Mesothelial cell of epicardium (in vitro differentiated cells): ENCODE results near the gene IL1RN. TPM values are rescaled to one million over a fixed set of nuclear protein-coding genes. Genes with fewer than 3 reads are reported as not detected.
"Not testable (repeated sequence)": the region's sequence is repeated elsewhere in the genome, so short reads cannot be mapped to it uniquely, and the experiment has no call there.

ENCODE experiments used
- DNase-seq, 2 experiments: peaks; one replicate each; pipeline ENCODE4 v3.0.0; 2021; ENCODE audit warnings: low spot score in 2 of 2; ENCODE audit not compliant: unreplicated experiment in 2 of 2
- H3K27ac Mint-ChIP-seq: 2 replicates; pipeline ENCODE4 v1.8.0; 2021; ENCODE audit warnings: mixed read lengths
- H3K27me3 Mint-ChIP-seq: 2 replicates; pipeline ENCODE4 v1.8.0; 2021; ENCODE audit warnings: low read depth, mixed read lengths
- H3K36me3 Mint-ChIP-seq: 2 replicates; pipeline ENCODE4 v1.8.0; 2021; ENCODE audit warnings: mixed read lengths
- H3K4me1 Mint-ChIP-seq: 2 replicates; pipeline ENCODE4 v1.8.0; 2021; ENCODE audit warnings: mixed read lengths
- H3K4me3 Mint-ChIP-seq: 2 replicates; pipeline ENCODE4 v1.8.0; 2021; ENCODE audit warnings: mild to moderate bottlenecking, moderate library complexity, mixed read lengths
- H3K9me3 Mint-ChIP-seq: 2 replicates; pipeline ENCODE4 v1.8.0; 2021; ENCODE audit warnings: mixed read lengths
- total RNA-seq: library from RNA; stranded (reverse); gene quantifications from 3 replicates; pipeline ENCODE4 v1.2.1, GENCODE V29; 2021
- TF ChIP-seq, protein P1 (sequence below): fragments of 200-600 bp; sonication (generic); IDR thresholded peaks from one replicate; pipeline ENCODE4 v1.5.0; 2021; ENCODE audit warnings: antibody characterized with exemption; ENCODE audit not compliant: unreplicated experiment

IL1RN gene
- total RNA-seq, 1 donor from 2014 or later = not detected

DNA sequence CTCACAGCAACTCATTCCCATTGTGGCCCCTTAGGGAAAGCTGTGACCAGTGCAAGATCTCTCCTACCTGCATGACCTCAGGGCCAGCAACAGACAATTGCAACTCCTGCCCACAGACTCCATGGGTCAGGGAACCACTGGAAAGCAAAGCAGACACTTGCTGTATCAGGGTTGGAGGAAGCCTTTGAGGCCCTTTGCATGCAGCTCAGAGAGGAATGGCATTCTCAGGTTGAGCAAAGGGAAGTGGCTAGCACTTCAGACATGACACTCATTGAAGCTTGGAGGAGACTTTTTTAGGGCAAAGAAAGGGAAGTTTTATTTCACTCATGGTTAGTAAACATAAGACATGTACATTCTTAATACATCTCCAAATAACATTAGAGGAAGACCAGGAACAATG, 37.5 kb upstream of the IL1RN start:
- Mint-ChIP-seq H3K27ac (no peak overlapping the region), H3K4me1 (no peaks in the 10 kb centered on the region), H3K36me3 (no peaks in the 10 kb centered on the region), H3K27me3 (peaks cover 26% of the 10 kb centered on the region), H3K4me3 (no peak overlapping the region), H3K9me3 (peaks cover under 1% of the 10 kb centered on the region)
- TF ChIP-seq, protein P1, sequence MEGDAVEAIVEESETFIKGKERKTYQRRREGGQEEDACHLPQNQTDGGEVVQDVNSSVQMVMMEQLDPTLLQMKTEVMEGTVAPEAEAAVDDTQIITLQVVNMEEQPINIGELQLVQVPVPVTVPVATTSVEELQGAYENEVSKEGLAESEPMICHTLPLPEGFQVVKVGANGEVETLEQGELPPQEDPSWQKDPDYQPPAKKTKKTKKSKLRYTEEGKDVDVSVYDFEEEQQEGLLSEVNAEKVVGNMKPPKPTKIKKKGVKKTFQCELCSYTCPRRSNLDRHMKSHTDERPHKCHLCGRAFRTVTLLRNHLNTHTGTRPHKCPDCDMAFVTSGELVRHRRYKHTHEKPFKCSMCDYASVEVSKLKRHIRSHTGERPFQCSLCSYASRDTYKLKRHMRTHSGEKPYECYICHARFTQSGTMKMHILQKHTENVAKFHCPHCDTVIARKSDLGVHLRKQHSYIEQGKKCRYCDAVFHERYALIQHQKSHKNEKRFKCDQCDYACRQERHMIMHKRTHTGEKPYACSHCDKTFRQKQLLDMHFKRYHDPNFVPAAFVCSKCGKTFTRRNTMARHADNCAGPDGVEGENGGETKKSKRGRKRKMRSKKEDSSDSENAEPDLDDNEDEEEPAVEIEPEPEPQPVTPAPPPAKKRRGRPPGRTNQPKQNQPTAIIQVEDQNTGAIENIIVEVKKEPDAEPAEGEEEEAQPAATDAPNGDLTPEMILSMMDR = no peak
- DNase-seq = no peak

DNA sequence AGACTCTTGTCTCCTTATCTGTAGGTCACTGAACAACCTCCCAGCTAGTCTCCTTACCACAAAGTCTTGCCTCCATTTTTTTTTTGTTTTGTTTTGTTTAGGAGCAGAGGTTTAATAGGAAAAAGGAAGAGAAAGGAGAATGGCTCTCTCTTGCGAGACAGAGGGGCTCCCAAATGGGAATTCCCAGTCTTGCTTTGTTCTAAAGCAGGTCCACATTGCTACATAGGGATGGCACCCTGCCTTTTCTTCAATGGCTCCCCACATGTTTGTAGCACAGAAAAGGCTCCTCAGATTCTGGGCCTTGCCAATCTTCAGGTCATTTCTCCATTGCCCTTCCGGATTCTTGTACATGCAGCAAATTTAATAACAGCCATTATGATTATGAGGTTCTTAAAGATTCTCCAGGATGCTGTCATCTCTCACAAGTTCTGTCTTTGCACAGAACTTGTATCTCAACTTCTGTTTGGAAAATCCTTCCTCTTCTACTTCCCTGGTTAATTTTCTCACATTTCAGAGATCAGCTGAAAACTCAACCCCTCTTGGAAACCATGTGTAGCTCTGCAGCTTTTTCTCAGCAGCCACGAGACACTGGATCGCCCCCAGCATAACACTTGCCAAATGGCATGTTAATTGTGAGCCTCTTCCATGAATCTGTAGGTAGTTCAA, 36.0 kb upstream of the IL1RN start:
- Mint-ChIP-seq H3K36me3 (no peaks in the 10 kb centered on the region), H3K9me3 (peaks cover 7% of the 10 kb centered on the region), H3K27me3 (peaks cover 23% of the 10 kb centered on the region), H3K27ac (no peak overlapping the region), H3K4me1 (no peaks in the 10 kb centered on the region), H3K4me3 (no peak overlapping the region)
- TF ChIP-seq, protein P1 = no peak
- no peak for DNase-seq

DNA sequence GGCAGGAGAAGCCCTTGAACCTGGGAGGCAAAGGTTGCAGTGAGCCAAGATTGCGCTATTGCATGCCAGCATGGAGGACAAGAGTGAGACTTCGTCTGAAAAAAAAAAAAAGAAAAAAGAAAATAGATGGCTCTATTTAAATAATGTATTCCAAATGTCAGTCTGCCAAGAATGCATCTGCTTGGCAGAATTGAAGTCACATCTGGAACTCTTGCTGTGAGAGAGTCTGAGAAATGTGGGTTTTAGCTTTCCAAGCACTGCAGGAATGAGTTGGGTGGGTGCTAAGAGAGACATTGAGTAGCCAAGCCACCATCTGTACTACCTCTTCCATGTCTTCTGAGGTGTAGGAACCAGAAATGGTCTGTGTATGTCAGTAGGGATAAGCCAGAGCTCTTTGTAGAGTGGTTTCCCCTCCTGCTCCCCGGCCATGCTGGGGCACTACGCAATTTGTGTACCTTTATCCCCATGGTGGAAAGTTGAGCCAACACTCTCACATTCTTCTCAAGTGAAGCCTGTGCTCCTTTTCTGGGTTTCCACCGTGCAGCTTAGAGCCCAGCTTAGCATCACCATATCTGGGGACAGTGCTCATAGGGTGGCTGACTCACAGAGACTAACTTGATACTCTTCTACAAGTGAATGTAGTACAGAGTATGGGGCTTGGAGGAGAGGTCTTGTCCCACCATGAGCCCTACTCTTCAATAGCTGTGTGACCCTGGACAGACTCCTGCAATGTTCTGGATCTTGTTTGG, 34.4 kb upstream of the IL1RN start:
- no peak overlapping the region for H3K27ac Mint-ChIP-seq
- H3K9me3 Mint-ChIP-seq = peaks cover 20% of the 10 kb centered on the region
- TF ChIP-seq, protein P1 = no peak
- no peak for DNase-seq
- no peak overlapping the region for H3K4me3 Mint-ChIP-seq
- H3K4me1 Mint-ChIP-seq = no peaks in the 10 kb centered on the region
- H3K27me3 Mint-ChIP-seq = peaks cover 17% of the 10 kb centered on the region
- H3K36me3 Mint-ChIP-seq = no peaks in the 10 kb centered on the region

DNA sequence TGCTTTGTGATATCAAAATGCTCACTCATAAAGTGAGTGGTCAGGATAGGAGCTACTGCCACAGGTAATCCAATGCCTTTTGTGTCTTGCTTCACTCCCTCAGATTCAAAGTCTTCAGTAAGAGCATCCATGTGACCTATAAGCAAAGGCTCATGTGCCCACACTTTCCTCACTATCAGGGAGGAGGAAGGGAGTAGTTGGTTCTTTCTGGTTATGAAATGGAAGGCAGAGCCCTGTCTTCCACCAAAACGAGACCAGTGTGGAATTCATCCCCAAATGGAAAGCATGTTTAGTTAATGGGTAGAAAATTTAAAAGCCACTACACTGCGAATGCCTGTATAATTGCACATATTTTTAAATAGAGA, 33.8 kb upstream of the IL1RN start:
- DNase-seq = no peak
- peaks cover 2% of the 10 kb centered on the region for H3K36me3 Mint-ChIP-seq
- H3K27me3 Mint-ChIP-seq = peaks cover 17% of the 10 kb centered on the region
- no peak overlapping the region for H3K4me3 Mint-ChIP-seq
- peaks cover 25% of the 10 kb centered on the region for H3K9me3 Mint-ChIP-seq
- H3K4me1 Mint-ChIP-seq = no peaks in the 10 kb centered on the region
- TF ChIP-seq, protein P1 = no peak
- no peak overlapping the region for H3K27ac Mint-ChIP-seq

DNA sequence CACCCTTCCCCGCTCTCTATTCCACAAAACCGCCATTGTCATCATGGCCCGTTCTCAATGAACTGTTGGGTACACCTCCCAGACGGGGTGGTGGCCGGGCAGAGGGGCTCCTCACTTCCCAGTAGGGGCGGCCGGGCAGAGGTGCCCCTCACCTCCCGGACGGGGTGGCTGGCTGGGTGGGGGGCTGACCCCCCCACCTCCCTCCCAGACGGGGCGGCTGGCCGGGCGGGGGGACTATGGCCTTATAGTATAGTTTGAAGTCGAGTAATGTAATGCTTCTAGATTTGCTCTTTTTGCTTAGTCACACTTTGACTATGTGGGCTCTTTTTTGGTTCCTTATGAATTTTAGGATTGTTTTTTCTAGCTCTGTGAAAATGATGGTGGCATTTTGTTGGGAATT, 31.1 kb upstream of the IL1RN start:
- H3K4me3 Mint-ChIP-seq, H3K36me3 Mint-ChIP-seq, DNase-seq, H3K27ac Mint-ChIP-seq, H3K4me1 Mint-ChIP-seq: not testable (repeated sequence)
- Mint-ChIP-seq H3K9me3 (peaks cover 25% of the 10 kb centered on the region), H3K27me3 (peaks cover 19% of the 10 kb centered on the region)

DNA sequence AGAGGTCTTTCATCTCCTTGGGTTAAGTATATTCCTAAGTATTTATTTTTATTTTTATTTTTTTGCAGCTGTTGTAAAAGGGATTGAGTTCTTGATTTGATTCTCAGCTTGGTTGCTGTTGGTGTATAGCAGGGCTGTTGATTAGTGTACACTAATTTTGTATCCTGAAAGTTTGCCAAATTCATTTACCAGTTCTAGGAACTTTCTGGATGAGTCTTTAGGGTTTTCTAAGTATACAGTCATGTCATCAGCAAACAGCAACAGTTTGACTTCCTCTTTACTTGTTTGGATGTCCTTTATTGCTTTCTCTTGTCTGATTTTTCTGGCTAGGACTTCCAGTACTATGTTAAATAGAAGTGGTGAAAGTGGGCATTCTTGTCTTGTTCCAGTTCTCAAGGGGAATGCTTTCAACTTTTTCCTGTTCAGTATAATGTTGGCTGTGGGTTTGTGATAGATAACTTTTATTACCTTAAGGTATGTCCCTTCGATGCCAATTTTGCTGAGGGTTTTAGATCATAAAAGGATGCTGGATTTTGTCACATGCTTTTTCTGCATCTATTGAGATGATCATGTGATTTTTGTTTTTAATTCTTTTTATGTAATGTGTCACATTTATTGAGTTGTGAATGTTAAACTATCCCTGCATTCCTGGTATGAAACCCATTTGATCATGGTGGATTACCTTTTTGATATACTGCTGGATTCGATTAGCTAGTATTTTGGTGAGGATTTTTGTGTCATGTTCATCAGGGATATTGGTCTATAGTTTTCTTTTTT, 30.4 kb upstream of the IL1RN start:
- not testable (repeated sequence) for H3K4me1 Mint-ChIP-seq, H3K36me3 Mint-ChIP-seq, DNase-seq, H3K27ac Mint-ChIP-seq, H3K4me3 Mint-ChIP-seq
- peaks cover 19% of the 10 kb centered on the region for H3K27me3 Mint-ChIP-seq
- peaks cover 25% of the 10 kb centered on the region for H3K9me3 Mint-ChIP-seq
